Brain microvascular endothelial cell (primary cell): ENCODE results near the gene SGO1.

Experiments
- DNase-seq: peaks from one replicate; pipeline ENCODE4 v3.0.0-alpha.2; 2020
- H3K27ac ChIP-seq: fragments of 250-450 bp; sonication (Bioruptor Pico); 2 replicates; pipeline ENCODE4 v1.5.1; 2020; ENCODE audit warnings: mild to moderate bottlenecking, moderate library complexity
- H3K27me3 ChIP-seq: fragments of 250-450 bp; sonication (Bioruptor Pico); replicated peaks from 2 replicates; pipeline ENCODE4 v1.5.1; 2020; ENCODE audit warnings: mild to moderate bottlenecking
- H3K36me3 ChIP-seq: fragments of 250-450 bp; sonication (Bioruptor Pico); replicated peaks from 2 replicates; pipeline ENCODE4 v1.5.1; 2020; ENCODE audit warnings: mild to moderate bottlenecking
- H3K4me3 ChIP-seq: 2 replicates; pipeline ENCODE4 v1.5.1; 2011; ENCODE audit warnings: low read depth, mild to moderate bottlenecking, control low read depth, low read length, moderate library complexity
- CTCF ChIP-seq: IDR thresholded peaks from 2 replicates; pipeline ENCODE4 v1.5.1; 2011; ENCODE audit warnings: low read depth, mild to moderate bottlenecking, moderate library complexity, low read length, control low read depth, inconsistent platforms; ENCODE audit errors: missing control alignments
- in situ Hi-C: cut with HindIII; loops from 2 replicates; pipeline ENCODE4 v1.10.0; 2017; ENCODE audit warnings: low sequenced_read_pairs, low pct_ligation_motif_present

SGO1 gene

DNA sequence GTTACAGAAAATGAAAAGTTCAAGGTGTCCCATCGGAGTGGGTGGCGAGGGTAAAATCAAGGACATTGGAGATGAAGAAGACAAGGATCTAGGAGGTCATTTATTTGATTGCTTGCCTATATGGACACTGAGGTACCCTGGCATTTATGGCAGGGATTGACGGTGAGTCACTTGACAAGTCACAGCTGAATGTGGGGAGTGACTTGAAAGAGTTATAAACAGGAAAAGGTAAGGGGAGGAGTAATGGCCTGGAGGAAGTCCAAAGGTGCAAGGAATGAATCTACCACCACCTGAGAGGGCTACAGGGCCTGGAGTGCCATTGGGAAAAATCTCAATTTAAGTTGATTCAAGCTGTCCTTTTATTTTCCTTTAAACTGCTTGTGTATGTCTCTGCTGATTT lies 11.8 kb upstream of the SGO1 start:
- DNase-seq, result no peak
- in situ Hi-C loops, result no loop called here
- H3K36me3 ChIP-seq, result no peaks in the 10 kb centered on the region

DNA sequence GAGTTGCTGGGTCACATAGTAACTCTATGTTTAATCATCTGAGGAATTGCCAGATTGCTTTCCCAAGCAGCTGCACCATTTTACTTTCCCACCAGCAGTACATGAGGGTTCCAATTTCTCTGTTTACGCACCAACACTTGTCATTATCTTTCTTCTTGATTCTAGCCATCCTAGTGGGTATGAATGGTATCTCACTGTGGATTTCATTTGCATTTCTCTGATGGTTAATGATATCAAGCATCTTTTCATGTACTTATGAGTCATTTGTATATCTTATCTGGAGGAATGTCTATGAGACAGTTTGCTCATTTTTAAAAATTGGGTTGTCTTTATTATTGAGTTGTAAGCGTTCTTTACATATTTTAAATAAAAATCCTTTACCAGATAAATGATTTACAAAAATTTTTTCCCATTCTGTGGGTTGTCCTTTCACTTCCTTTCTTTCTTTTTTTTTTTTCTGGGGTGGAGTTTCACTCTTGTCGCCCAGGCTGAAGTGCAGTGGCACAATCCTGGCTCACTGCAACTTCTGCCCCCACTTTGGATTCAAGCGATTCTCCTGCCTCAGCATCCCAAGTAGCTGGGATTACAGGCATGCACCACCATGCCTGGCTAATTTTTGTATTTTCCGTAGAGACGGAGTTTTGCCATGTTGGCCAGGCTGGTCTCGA lies 8.9 kb upstream of the SGO1 start:
- in situ Hi-C loops, result no loop called here
- no peak for DNase-seq
- no peaks in the 10 kb centered on the region for H3K36me3 ChIP-seq
- no peak overlapping the region for H3K27ac ChIP-seq
- TF ChIP-seq CTCF, result no peak
- no peaks in the 10 kb centered on the region for H3K27me3 ChIP-seq
- no peak overlapping the region for H3K4me3 ChIP-seq

More for the DNA sequence above, 11.8 kb upstream of the SGO1 start:
- no peak overlapping the region for H3K27ac ChIP-seq
- H3K27me3 ChIP-seq, result no peaks in the 10 kb centered on the region
- H3K4me3 ChIP-seq, result no peak overlapping the region
- TF ChIP-seq CTCF, result no peak

DNA sequence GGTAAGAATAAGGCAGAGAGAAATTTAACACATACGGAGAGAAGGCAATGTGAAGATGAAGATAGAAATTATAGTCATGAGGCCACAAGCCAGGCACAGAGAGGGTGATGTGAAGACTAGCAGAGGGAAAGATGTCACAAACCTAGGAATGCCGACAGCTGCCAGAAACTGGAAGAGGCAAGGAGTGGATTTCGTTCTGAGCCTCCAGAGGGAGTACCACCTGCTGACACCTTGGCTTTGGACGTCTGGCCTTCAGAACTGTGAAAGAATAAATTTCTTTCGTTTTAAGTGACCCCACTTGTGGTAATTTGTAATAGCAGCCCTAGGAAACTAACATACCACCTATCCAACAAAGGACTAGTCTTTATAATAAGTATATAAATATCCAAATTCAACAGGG lies 5.0 kb upstream of the SGO1 start:
- peak; percentile 22 for TF ChIP-seq CTCF
- DNase-seq, result no peak
- Histone ChIP-seq H3K4me3 (no peak overlapping the region), H3K36me3 (no peaks in the 10 kb centered on the region), H3K27ac (no peak overlapping the region), H3K27me3 (no peaks in the 10 kb centered on the region)
- in situ Hi-C loops, result no loop called here

GRCh38 chr3:20186600-20187004 lies 596 bp upstream of the SGO1 start:
- H3K36me3 ChIP-seq, result no peaks in the 10 kb centered on the region
- in situ Hi-C loops, result no loop called here
- H3K27me3 ChIP-seq, result no peaks in the 10 kb centered on the region
- no peak for DNase-seq
- peak overlapping the region; percentile 99 for H3K4me3 ChIP-seq
- peak overlapping the region; percentile 92 for H3K27ac ChIP-seq
- TF ChIP-seq CTCF, result no peak

DNA sequence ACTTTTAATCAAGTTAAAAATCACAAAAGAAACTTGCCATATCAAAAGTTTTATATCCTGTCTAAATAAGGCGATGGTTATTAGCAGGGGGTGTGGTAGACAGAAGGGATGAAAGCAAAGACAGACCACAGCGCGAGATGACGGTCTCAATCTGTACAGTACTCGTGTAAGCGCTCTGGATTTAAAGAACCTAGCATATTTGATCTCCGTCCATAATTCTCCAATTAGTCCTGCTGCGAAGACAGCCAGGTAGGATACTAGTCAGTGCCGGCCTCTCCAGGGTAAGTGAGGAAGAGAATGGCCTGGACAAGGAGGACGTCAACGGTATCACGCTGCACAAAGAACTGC lies 701 bp downstream of the SGO1 start:
- H3K36me3 ChIP-seq, result no peaks in the 10 kb centered on the region
- H3K4me3 ChIP-seq, result peak overlapping the region; percentile 99
- in situ Hi-C loops, result no loop called here
- H3K27me3 ChIP-seq, result no peaks in the 10 kb centered on the region
- DNase-seq, result peak; percentile 12
- peak overlapping the region; percentile 92 for H3K27ac ChIP-seq
- no peak for TF ChIP-seq CTCF

DNA sequence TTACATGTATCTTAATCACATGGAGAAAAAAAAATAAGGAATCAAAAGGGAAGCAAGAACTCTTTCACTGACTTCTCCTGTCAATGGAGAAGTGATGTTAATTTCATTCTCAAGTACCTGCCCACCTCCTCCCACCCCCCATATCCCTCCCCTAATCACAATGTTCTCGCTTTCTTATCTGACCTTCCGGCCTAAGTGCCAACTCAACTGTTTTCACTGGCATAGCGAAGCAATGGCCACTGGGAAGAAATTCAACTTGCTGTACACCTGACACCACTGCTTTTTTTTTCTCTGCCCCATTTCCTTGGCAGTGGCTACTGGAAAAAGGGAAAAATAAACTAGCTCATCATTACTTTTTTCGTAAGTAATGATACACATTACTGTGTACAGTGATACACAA lies 3.8 kb downstream of the SGO1 start:
- H3K27ac ChIP-seq, result no peak overlapping the region
- in situ Hi-C loops, result no loop called here
- no peaks in the 10 kb centered on the region for H3K36me3 ChIP-seq
- DNase-seq, result no peak
- H3K4me3 ChIP-seq, result no peak overlapping the region
- H3K27me3 ChIP-seq, result no peaks in the 10 kb centered on the region
- TF ChIP-seq CTCF, result no peak
